ENCODE results near the gene TMCO1.

GRCh38 chr1:165695031-165695430 is 73.6 kb downstream of the TMCO1 start:
- TF ChIP-seq, protein P1, sequence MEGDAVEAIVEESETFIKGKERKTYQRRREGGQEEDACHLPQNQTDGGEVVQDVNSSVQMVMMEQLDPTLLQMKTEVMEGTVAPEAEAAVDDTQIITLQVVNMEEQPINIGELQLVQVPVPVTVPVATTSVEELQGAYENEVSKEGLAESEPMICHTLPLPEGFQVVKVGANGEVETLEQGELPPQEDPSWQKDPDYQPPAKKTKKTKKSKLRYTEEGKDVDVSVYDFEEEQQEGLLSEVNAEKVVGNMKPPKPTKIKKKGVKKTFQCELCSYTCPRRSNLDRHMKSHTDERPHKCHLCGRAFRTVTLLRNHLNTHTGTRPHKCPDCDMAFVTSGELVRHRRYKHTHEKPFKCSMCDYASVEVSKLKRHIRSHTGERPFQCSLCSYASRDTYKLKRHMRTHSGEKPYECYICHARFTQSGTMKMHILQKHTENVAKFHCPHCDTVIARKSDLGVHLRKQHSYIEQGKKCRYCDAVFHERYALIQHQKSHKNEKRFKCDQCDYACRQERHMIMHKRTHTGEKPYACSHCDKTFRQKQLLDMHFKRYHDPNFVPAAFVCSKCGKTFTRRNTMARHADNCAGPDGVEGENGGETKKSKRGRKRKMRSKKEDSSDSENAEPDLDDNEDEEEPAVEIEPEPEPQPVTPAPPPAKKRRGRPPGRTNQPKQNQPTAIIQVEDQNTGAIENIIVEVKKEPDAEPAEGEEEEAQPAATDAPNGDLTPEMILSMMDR (IDR thresholded peaks at IDR 0.05) = no peak
- no peak for TF ChIP-seq POLR2A (IDR thresholded peaks at IDR 0.05)

All from upper lobe of left lung (tissue), 4 donors.